GM12874 (cell line): ENCODE results near the gene CCDC149.

ENCODE experiments used
- CTCF ChIP-seq: IDR thresholded peaks from 2 replicates; pipeline ENCODE4 v1.5.1; 2011; ENCODE audit warnings: low read depth, mild to moderate bottlenecking, control low read depth, low read length, moderate library complexity; ENCODE audit not compliant: insufficient read depth

CCDC149 gene

GRCh38 chr4:24867251-24867650, 45.6 kb downstream of the CCDC149 start:
- no peak for TF ChIP-seq CTCF

DNA sequence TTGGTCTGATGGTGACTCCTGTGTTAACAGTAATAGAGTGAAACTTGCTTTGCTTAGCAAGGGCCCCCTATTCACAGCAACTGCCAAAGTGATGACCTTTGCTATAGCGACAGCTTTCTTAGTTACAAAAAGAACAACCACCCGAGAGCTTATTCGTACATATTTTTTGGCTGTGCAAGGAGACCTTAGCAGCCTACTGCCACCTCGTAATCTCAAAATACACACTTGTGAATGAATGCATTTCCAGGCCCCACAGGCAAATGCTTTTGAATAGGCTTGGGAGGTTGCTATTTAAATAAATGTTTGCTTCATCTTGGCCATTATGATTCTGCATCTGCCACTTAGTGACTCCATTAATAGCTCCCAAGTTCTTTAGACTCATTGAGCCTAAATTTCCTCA, 47.4 kb downstream of the CCDC149 start:
- TF ChIP-seq CTCF, result no peak

DNA sequence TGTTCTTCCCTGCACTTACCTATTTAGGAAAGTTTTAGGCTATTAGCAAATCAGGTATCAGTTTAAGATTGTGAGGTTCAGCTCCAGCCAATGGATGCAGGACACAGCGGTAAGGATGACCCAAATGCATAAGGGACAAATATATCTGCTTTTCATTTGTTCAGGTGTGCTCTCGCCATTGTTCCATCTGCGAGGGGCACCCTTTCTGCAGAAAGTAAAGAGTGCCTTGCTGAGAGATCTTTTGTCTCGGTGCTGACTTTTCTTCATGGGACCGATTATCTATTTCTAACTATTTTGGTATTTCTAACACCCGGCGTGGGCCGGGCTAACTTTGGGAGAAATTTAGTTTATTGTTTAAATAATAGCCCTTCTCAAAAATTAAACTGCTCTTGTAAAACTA, 49.0 kb downstream of the CCDC149 start:
- TF ChIP-seq CTCF, result no peak

DNA sequence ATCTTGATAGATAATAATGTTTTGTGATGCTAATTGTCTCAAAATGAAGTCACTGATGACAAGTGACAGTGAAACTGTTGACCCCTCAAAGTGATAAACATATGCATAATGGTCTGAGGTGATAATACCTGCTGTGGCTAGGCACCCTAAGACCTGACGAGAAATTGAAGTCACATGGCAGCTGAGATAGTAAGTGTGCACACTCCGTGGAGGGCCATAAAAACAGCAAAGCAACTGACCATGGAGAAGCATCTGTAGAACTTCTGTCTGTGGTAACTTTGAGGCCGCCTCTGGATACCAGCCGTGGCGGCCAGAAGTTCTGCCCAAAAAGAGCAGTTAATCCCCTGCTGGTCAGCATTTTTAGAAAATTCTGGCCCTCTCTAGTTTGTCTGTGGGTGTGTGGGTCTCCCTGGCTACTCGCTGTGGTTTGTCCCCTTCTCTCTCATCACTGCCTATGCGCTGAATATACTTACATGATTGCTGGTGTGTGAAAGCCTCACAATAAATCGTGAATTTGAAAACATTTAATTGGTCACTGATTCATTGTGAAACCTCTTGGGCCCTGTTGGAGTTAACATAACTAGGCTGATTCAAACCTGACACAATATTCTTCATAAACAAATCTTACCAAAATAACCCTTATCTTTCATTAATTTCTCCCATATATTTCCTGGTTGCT, 50.6 kb downstream of the CCDC149 start:
- no peak for TF ChIP-seq CTCF

DNA sequence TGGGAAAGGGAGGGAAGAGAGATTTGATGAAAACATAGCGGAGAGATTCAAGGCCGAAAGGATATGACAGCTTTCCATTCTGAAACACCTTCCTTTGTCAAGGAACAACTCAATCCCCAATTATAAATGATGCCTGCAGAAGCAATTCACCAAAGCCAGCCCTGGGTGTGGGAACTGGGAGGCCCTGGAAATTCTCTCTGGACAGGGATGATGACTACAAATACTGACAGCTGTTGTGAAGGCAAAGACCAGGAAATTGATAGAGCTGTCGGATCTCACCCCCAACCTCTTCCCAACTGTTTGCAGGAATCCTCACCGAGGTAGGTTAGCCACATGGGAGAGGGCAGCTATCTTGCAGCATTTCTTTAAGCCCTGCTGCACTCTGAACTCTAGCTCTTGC, 54.3 kb downstream of the CCDC149 start:
- TF ChIP-seq CTCF, result no peak

GRCh38 chr4:24858026-24858425, 54.8 kb downstream of the CCDC149 start:
- TF ChIP-seq CTCF, result no peak

DNA sequence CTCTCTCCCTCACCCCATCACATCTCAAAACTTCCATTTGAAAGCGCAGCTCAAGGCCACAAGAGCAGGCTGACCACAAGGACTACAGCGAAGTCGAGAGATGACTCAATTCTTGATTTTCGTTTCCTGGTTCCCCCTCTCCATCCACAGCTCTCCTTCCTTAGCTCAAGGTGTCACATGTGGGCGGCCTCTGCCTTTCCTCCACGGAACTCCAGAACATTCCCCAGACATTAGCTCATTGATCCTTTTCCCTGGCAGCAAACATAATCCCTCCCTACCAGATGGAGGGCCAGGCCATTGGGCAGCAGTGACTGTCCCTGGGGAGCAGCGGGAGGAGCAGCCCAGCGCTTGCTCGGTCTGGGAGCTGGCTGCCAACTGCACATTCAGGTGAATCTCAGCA, 56.3 kb downstream of the CCDC149 start:
- TF ChIP-seq CTCF, result no peak
